SK-MEL-5 (cell line): Measurements from ENCODE around the gene INMT. TPM values are rescaled to one million over a fixed set of nuclear protein-coding genes. Genes with fewer than 3 reads are reported as not detected.
"Not testable (repeated sequence)": the region's sequence is repeated elsewhere in the genome, so short reads cannot be mapped to it uniquely, and the experiment has no call there.

ENCODE experiments used
- DNase-seq: peaks from one replicate; pipeline ENCODE4 v3.0.0-alpha.2; 2016; ENCODE audit warnings: low read depth, low spot score
- in situ Hi-C: cut with HindIII; loops from 2 replicates; pipeline ENCODE4 v1.10.0; 2016; ENCODE audit warnings: low sequenced_read_pairs, high pct_unique_total_duplicates, low pct_unique_long_range_greater_than_20kb
- polyA plus RNA-seq, 2 experiments: library from polyadenylated mRNA; depleted of rRNA; stranded (reverse); fragments of >200 nt; gene quantifications; 2 replicates each; pipeline ENCODE4 v1.2.3, GENCODE V29; 2015
- total RNA-seq: library from RNA; depleted of rRNA; stranded (reverse); fragments of >200 nt; shearing (Covaris generic); gene quantifications from 2 replicates; pipeline ENCODE4 v1.2.3, GENCODE V29; 2014; rRNA removed

INMT gene
- not detected in 2 replicates for total RNA-seq
- polyA plus RNA-seq (2015; cell fraction: cytosol; rRNA removed), result not detected in 2 replicates
- not detected in 2 replicates for polyA plus RNA-seq (2015; cell fraction: nucleus; rRNA removed)

- in situ Hi-C loops, result no loop called here
- no peak for DNase-seq
Measured at GRCh38 chr7:30751696-30752273, at the start of gene INMT. Gene INMT, plus strand, starts transcription at chr7:30752135. Its CDS starts 16 bp downstream, at chr7:30752151.

DNA sequence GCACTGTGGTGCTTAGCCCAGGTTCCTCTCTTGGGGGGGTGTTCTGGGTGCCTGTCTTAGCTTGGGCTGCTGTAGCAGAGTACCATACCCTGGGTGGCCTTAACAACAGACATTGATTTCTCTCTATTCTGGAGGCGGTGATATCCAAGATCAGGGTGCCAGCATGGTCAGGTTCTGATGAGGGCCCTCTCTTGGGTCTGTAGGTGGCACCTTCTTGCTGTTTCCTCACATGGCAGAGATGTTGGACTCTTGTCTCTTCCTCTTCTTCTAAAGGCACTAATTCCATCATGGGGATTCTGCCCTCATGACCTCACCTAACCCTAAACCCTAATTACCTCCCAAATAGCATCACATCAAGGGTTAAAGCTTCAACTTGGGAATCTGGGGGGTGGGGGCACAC lies 49.7 kb upstream of the INMT start:
- peak; percentile 56 for DNase-seq
- in situ Hi-C loops, result no loop called here

DNA sequence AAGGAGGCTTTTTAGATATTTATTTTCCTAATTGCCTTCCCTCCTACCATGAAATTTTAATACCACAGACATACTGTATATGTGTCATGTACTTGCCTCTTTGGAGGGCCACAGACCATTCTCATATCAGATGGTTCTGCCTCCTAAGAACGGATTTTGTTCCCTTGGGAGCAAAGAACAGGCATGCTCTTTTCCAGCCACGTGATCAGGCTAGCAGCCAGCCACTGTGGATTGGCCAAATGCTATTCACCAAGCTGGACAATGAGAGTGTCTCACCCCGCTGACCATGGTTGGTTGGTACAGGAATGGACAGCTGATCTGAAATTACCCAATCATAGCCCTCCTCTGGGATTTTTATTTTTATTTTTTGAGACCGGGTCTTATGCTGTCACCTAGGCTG lies 48.2 kb upstream of the INMT start:
- peak; percentile 53 for DNase-seq
- in situ Hi-C loops, result no loop called here

- in situ Hi-C loops, result no loop called here
- no peak for DNase-seq
Measured at GRCh38 chr7:30705008-30705407, 46.9 kb upstream of the INMT start.

GRCh38 chr7:30705596-30705995 lies 46.3 kb upstream of the INMT start:
- in situ Hi-C loops, result no loop called here

DNA sequence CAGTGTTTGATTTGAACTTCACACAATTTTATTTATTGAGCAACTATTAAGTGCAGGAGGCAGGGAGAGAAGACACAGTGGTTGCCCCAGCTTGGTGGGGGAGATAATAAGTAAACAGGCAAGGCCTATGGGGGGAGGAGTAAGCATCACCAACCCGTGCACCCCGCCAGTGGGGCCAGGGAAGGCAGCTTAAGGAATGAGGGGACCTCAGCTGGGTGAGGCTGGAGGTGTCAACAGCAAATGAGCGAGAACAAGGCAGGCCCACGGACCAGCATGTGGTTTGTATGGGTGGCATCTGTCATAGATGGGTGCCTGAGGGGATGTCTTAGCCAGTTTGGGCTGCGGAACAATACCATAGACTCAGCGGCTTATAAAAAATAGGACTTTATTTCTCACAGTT lies 45.6 kb upstream of the INMT start:
- in situ Hi-C loops, result no loop called here
- DNase-seq, result no peak

More at GRCh38 chr7:30705596-30705995, 46.3 kb upstream of the INMT start:
- DNase-seq, result no peak

DNA sequence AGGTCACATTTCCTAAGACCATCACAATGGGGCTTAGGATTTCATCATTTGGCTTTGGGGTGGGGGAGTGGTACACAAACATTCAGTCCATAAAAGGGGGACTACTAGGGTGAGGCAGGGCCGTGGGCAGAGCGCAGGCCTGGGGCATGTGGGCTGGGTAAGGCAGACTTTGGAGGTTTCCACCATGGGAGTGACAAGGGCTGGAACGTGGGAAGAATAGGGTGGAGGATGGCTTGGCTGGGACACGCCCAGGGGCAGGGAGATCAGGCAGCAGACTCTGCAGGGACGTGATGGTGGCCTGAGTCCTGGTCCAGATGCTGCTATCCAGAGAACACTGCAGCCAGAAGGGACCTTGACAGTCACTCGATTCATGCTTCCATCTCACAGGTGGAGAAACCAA lies 45.0 kb upstream of the INMT start:
- DNase-seq, result no peak
- in situ Hi-C loops, result no loop called here

DNA sequence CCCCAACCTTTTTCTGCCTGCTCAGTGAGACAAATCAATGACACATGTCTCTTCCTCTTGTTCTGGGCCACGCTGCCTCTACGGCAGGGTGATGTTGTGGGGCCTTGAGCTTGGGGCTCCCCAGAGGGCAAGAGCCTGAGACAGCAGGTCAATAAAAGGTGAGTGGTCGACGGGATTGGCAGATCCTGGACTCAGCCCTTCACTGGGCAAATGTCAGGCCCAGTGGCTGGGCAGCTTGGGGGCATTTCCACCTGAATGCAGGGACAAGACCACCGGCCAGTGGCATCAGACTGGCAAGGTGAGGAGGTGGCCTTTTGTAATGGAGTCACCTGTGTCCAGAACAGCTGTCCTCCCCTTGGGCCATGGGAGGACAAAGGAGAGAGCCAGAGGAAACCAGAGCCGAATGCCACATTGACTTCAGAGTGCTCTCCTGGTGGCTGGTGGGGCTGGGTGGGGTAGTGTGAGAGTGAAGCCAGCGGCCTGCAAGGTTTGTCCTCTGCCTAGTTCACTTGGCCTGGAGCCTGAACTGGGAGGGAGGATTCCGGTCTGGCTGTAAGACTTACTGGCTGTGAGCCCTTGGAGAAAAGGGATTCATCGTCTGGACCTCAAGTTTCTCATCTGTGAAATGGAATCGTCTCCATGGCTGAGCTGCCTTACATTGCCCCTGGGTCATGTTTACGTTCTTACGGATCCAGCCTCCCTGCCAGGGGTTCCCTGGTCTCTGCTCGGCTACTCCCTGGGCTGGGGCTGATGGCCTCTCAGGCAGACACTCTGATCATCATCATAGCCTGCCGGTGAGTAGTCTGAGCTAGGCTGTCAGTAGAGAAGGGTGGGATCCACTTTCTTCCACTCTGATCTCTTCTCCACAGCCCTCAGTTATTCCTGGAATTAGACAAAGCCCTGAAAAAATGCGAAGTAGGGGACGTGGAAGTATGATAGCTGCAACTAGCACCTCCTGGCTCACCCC lies 44.3 kb upstream of the INMT start:
- in situ Hi-C loops, result no loop called here

GRCh38 chr7:30708412-30708811 lies 43.5 kb upstream of the INMT start:
- DNase-seq, result no peak
- in situ Hi-C loops, result no loop called here

More for the DNA sequence above, 44.3 kb upstream of the INMT start:
- no peak for DNase-seq

GRCh38 chr7:30708983-30709382 lies 43.0 kb upstream of the INMT start:
- in situ Hi-C loops, result no loop called here
- DNase-seq, result no peak

GRCh38 chr7:30709549-30709948 lies 42.4 kb upstream of the INMT start:
- no peak for DNase-seq
- in situ Hi-C loops, result no loop called here

DNA sequence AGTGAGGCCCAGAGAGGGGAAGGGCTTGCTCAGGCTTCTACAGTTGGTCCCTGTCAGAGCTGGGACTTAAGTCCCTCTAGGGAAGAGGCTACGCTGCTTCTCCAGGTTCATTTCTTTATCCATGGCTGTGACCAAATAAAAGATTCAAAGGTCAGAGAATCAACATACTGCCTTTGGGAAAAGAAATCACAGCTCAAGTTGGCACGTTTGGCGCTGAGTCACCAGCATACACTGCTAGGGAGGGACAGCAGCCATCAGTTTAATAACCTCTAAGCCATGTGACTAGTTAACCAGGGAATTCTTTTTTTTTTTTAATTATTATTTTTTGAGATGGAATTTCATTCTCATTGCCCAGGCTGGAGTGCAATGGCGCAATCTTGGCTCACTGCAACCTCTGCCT lies 41.3 kb upstream of the INMT start:
- DNase-seq, result no peak
- in situ Hi-C loops, result no loop called here

- in situ Hi-C loops, result no loop called here
- DNase-seq, result no peak
Measured at GRCh38 chr7:30713392-30713791, 38.5 kb upstream of the INMT start.

DNA sequence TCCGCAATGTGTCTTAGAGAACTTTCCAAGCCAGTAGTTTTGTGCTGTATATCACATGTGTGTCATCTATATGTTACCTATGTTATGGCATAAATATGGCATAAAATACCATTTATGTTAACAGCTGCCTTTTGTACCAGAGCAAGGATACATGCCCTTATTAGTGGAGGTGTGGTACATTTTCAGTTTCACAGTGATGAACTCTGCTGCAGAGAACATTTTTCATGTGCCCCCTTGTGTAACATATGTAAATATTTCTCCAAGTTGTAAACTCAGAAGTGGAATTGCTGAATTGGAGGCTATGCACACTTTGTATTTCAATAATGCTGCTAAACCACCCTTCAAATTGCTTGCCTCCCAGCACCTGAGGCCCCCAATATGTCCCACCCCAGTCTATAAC lies 37.8 kb upstream of the INMT start:
- no peak for DNase-seq
- in situ Hi-C loops, result no loop called here

DNA sequence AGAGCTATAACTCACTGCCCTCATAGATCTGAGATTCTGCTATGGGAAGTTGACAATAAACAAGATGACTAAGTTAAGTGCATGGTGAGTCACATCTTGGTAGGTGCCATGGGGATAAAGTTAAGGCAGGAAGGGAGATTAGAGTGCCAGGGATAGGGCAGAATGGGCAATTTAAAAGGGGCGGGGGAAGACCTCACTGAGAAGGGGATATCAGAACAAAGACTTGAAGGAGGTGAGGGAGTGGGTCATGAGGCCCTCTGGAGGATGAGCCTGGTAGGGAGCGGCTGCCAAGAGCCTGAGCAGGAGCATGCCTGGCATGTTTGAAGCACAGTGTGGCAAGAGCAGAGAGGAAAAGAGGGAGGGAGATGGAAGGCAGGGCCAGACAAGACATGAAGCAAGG lies 34.8 kb upstream of the INMT start:
- peak; percentile 43 for DNase-seq
- in situ Hi-C loops, result no loop called here

DNA sequence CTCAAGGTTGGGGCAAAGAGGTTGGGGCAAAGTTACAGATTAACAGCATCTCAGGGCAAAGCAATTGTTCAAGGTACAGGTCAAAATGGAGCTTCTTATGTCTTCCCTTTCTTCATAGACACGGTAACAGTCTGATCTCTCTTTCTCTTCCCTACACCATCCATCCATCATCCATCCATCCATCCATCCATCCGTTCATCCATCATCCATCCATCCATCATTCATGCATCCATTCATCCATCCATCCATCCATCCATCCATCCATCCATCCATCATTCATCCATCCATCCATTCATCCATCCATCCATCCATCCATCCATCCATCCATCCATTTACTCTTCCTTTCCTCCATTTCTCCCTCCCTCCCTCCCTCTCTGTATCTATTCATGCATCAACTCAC lies 32.5 kb upstream of the INMT start:
- in situ Hi-C loops, DNase-seq: not testable (repeated sequence)

- no peak for DNase-seq
- in situ Hi-C loops, result no loop called here
Measured at GRCh38 chr7:30721211-30721610, 30.7 kb upstream of the INMT start.

DNA sequence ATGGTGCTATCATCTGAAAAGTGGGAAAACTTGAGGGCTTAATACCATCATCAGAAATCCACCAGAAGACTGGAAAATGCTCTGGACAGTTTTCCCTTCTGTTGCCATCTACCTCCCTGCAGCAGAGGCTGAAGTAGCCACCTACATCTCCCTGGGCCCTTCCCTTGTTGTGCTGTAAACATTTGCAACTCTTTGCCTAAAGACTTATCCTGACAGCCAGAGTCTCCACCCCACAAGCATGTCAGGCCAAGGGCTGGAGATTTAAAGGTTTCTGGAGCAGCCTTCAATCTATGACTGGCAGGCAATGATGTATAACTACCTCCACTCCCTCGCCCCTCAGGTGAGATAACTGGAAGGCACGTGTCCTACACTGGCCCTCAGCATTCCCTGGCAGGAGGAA lies 29.7 kb upstream of the INMT start:
- in situ Hi-C loops, result no loop called here
- DNase-seq, result no peak

DNA sequence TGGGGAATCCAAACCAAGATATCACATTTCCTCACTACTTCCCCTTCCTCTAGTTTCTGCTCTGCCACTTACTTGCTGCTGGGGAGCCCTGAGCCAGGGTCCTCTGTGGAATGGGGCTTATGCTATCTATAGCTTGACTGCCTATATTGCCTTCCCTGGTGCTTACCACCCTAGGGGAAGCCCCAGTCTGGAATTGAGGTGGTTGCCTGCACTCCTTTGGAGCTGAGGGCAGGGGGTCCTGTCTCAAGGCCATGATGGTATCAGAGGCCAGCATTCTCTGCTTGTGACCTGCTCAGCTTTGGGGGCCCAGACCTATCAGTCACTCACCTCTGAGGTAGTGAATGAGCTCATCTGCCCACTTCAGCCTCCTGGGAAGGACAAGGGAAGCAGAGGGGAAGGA lies 29.3 kb upstream of the INMT start:
- in situ Hi-C loops, result no loop called here
- no peak for DNase-seq
